ENCODE measurements around the gene TRAF1. TPM values are rescaled to one million over a fixed set of nuclear protein-coding genes. Genes with fewer than 3 reads are reported as not detected.

Gene TRAF1
- total RNA-seq, 2 experiments from 2014 or later: 60.3 to 61.7 TPM

DNA sequence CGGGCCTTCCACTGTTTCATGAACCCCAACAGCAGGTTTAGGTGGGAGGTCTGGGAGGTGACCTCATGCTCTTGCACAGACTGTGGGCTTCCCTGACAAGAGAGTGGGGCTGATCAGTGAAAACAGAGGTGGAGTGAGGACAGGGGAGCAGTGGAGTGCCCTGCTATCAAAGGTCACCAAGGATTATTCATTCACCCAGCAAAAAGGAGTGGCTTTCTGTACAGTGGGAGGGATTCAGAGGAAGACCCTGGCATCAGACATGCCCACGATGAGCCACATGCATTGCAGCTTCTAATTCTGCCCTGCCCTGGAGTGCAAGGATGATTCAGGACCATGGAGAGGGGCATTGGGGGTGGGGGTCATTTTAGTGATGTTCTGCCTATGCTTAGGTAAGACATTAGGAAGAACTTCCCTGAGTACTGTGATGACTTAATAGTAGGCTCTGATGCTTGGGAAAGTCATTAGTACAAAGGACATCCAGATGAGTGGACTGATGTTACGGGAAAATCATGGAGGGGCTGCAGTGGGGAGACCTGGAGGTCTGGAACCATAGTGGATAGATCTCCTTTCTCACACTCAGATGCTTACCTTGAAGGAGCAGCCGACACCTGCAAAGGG, 12.8 kb downstream of the TRAF1 start:
- H3K4me1 ChIP-seq (ENCODE audit: insufficient read depth, low read length): peaks cover 96% of the 10 kb centered on the region
- H3K27me3 Mint-ChIP-seq: no peaks in the 10 kb centered on the region
- H3K4me3 Mint-ChIP-seq: no peak overlapping the region
- peak overlapping the region; percentile 76 for H3K27ac Mint-ChIP-seq
- H3K27me3 ChIP-seq (ENCODE audit: control insufficient read depth in 1 of 2, insufficient read depth in 2 of 2, low read length in 2 of 2): no peaks in the 10 kb centered on the region
- ATAC-seq (ENCODE audit: poor library complexity) (no peak), DNase-seq (peak in 3 of 14 experiments; percentile 46 to 63 (median 62))
- H3K4me3 ChIP-seq (ENCODE audit: low read length): no peak overlapping the region
- CTCF ChIA-PET: no interaction called here
- no peak overlapping the region for H3K27ac ChIP-seq (ENCODE audit: low read depth in 1 of 2, low read length in 2 of 2)
- peaks cover 0 to 3% of the 10 kb centered on the region in 2 experiments for H3K9me3 ChIP-seq (ENCODE audit: control insufficient read depth in 1 of 2, insufficient read depth in 1 of 2, low read length in 2 of 2)
- intact Hi-C loops (cut with DNase I, micrococcal nuclease): loop anchor here in 1 of 2 experiments (5.0 kb wide), 1 partner anchor 36 kb away; the partner anchor contains the start of gene PHF19
- TF ChIP-seq, protein P1, sequence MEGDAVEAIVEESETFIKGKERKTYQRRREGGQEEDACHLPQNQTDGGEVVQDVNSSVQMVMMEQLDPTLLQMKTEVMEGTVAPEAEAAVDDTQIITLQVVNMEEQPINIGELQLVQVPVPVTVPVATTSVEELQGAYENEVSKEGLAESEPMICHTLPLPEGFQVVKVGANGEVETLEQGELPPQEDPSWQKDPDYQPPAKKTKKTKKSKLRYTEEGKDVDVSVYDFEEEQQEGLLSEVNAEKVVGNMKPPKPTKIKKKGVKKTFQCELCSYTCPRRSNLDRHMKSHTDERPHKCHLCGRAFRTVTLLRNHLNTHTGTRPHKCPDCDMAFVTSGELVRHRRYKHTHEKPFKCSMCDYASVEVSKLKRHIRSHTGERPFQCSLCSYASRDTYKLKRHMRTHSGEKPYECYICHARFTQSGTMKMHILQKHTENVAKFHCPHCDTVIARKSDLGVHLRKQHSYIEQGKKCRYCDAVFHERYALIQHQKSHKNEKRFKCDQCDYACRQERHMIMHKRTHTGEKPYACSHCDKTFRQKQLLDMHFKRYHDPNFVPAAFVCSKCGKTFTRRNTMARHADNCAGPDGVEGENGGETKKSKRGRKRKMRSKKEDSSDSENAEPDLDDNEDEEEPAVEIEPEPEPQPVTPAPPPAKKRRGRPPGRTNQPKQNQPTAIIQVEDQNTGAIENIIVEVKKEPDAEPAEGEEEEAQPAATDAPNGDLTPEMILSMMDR (IDR thresholded peaks at IDR 0.05): no peak
- H3K36me3 ChIP-seq (ENCODE audit: insufficient read depth, low read length): peaks cover 89% of the 10 kb centered on the region
- H3K9me3 Mint-ChIP-seq: no peaks in the 10 kb centered on the region
- POLR2A ChIA-PET: interaction anchor here (0.8 to 36.2 kb wide), 4 partner anchors 10 to 24 kb away, joined by 3 to 1343 read pairs (median 295); partner anchors contain the start of gene TRAF1
- H3K4me1 Mint-ChIP-seq (ENCODE audit: low read depth): peaks cover 87% of the 10 kb centered on the region
- H3K36me3 Mint-ChIP-seq (ENCODE audit: low read depth): peaks cover 97% of the 10 kb centered on the region

DNA sequence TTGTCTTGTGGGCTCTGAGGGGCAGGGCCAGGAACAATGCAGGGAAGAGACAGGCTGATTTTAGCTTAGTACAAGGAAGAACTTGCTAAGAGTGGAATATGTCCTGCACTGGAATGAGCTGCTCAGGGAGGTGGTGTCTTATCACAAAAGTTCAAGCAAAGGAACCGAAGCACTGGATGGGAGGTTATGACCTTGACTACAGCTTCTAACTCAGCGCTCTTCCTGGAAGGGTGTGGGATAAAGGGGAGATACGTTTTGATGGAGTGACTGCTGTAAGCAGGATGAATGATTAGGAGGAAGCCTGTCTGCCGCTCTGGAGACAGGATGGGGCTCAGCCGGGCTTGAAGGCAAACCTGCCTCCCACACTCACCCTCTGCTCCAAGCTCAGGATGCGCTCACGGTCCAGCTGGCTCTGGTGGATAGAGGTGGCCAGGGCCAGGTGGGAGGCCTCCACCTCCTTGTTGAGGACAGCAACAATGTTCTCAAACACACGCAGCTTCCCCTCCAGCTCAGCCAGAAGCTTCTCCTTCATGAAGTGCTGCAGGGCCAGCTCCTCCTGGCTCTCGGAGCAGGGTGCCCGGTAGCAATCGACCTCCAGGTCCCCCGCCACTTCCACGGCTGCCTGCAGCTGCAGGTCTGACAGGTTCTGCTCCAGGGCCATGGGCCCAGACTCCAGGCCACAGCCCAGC, 13.5 kb downstream of the TRAF1 start:
- DNase-seq (no peak), ATAC-seq (ENCODE audit: poor library complexity) (no peak)
- peaks cover 83% of the 10 kb centered on the region for H3K4me1 Mint-ChIP-seq (ENCODE audit: low read depth)
- H3K27me3 ChIP-seq (ENCODE audit: control insufficient read depth in 1 of 2, insufficient read depth in 2 of 2, low read length in 2 of 2): no peaks in the 10 kb centered on the region
- peaks cover 97% of the 10 kb centered on the region for H3K36me3 Mint-ChIP-seq (ENCODE audit: low read depth)
- peak overlapping the region; percentile 77 for H3K27ac Mint-ChIP-seq
- peaks cover 86% of the 10 kb centered on the region for H3K36me3 ChIP-seq (ENCODE audit: insufficient read depth, low read length)
- CTCF ChIA-PET: interaction anchor here (0.9 kb wide), 1 partner anchor 44 kb away, joined by 4 read pairs; no protein-coding TSS in a partner anchor
- intact Hi-C loops (cut with DNase I, micrococcal nuclease): loop anchor here in 1 of 2 experiments (5.0 kb wide), 1 partner anchor 36 kb away; the partner anchor contains the start of gene PHF19
- H3K4me3 Mint-ChIP-seq: no peak overlapping the region
- TF ChIP-seq, protein P1 (IDR thresholded peaks at IDR 0.05): no peak
- peaks cover 0 to 3% of the 10 kb centered on the region in 2 experiments for H3K9me3 ChIP-seq (ENCODE audit: control insufficient read depth in 1 of 2, insufficient read depth in 1 of 2, low read length in 2 of 2)
- H3K4me3 ChIP-seq (ENCODE audit: low read length): no peak overlapping the region
- H3K4me1 ChIP-seq (ENCODE audit: insufficient read depth, low read length): peaks cover 93% of the 10 kb centered on the region
- peak overlapping the region in 1 of 2 donors; percentile 16 for H3K27ac ChIP-seq (ENCODE audit: low read depth in 1 of 2, low read length in 2 of 2)
- POLR2A ChIA-PET: interaction anchor here (0.6 to 36.2 kb wide), 5 partner anchors 9 to 35 kb away, joined by 3 to 1343 read pairs (median 20); partner anchors contain the start of gene TRAF1
- H3K9me3 Mint-ChIP-seq: no peaks in the 10 kb centered on the region
- no peaks in the 10 kb centered on the region for H3K27me3 Mint-ChIP-seq

DNA sequence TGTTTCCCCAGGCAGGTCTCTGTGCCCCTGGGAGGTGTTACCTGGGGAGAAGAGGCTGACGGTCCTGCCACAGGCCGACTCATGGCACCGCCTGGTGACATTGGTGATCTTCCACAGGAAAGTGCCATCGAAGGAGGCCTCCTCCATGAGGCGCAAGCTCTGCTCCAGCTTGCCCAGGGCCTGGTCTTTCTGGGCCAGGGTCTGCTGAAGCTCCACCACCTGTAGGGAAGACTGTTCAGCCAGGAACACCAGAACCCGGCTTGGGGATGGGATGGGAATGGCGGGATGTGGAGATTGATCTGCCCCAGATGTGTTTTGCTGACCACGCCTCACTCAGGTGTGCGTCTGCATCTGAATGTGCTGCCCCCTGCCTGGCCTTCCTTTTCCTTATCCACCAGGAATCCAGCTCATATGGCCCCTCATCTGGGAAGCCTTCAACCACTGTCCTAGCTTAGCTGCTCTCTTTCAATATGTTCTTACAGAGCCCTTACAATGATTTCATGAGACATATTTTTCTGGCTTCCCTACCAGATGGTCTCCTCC, 15.2 kb downstream of the TRAF1 start:
- CTCF ChIA-PET: no interaction called here
- H3K4me1 ChIP-seq (ENCODE audit: insufficient read depth, low read length): peaks cover 82% of the 10 kb centered on the region

More for the DNA sequence above, 15.2 kb downstream of the TRAF1 start:
- Mint-ChIP-seq H3K27ac (peak overlapping the region; percentile 77), H3K4me1 (ENCODE audit: low read depth) (peaks cover 81% of the 10 kb centered on the region), H3K36me3 (ENCODE audit: low read depth) (peaks cover 98% of the 10 kb centered on the region), H3K27me3 (no peaks in the 10 kb centered on the region), H3K9me3 (no peaks in the 10 kb centered on the region), H3K4me3 (no peak overlapping the region)
- Histone ChIP-seq H3K9me3 (ENCODE audit: control insufficient read depth in 1 of 2, insufficient read depth in 1 of 2, low read length in 2 of 2) (no peaks in the 10 kb centered on the region), H3K27me3 (ENCODE audit: control insufficient read depth in 1 of 2, insufficient read depth in 2 of 2, low read length in 2 of 2) (no peaks in the 10 kb centered on the region), H3K27ac (ENCODE audit: low read depth in 1 of 2, low read length in 2 of 2) (peak overlapping the region; percentile 4 to 5), H3K4me3 (ENCODE audit: low read length) (no peak overlapping the region), H3K36me3 (ENCODE audit: insufficient read depth, low read length) (peaks cover 87% of the 10 kb centered on the region)
- TF ChIP-seq, protein P1 (IDR thresholded peaks at IDR 0.05): no peak
- intact Hi-C loops (cut with DNase I, micrococcal nuclease): loop anchor here in 1 of 2 experiments (5.0 kb wide), 1 partner anchor 34 kb away; the partner anchor contains the start of gene PHF19
- DNase-seq (no peak), ATAC-seq (ENCODE audit: poor library complexity) (no peak)
- POLR2A ChIA-PET: interaction anchor here (1.2 to 36.2 kb wide), 3 partner anchors 18 to 38 kb away, joined by 3 to 1343 read pairs (median 570); partner anchors contain the start of gene TRAF1

Data from CD4-positive, alpha-beta T cell (primary cell).